IMR-90 (cell line): ENCODE results near the gene TASP1. TPM values are rescaled to one million over a fixed set of nuclear protein-coding genes. Genes with fewer than 3 reads are reported as not detected.

Experiments used
- ATAC-seq: fragments of 200-7000 bp; cut with Tn5 transposase; 2 replicates; pipeline ENCODE4 v1.9.1; 2020; ENCODE audit warnings: low read depth, mild to moderate bottlenecking, moderate library complexity
- BruUV-seq: library from RNA; stranded (reverse); fragments of 400-500 nt; replicated peaks from 2 replicates; lab custom pipeline; 2021; lab: Mats Ljungman, UMichigan
- CTCF ChIA-PET: fragments of 300-600 bp; formaldehyde crosslinking; extraction: SDS; loops from one replicate; lab custom pipeline; 2021; ENCODE audit warnings: antibody characterized with exemption; lab: Yijun Ruan, JAX
- POLR2A ChIA-PET: fragments of 300-600 bp; sonication (Branson Sonifier 250); formaldehyde crosslinking; loops from one replicate; lab custom pipeline; 2022; ENCODE audit warnings: antibody characterized with exemption; ENCODE audit not compliant: unreplicated experiment; lab: Charles Lee
- DNase-seq: peaks from one replicate; pipeline ENCODE4 v3.0.0; 2013
- H2AFZ ChIP-seq: replicated peaks from 2 replicates; pipeline ENCODE3; 2013; ENCODE audit warnings: low read length, mild to moderate bottlenecking; ENCODE audit not compliant: poor library complexity
- H2AK5ac ChIP-seq: 2 replicates; pipeline ENCODE4 v1.6.1; 2013; ENCODE audit warnings: low read depth, low read length, inconsistent platforms
- H2AK9ac ChIP-seq: replicated peaks from 2 replicates; pipeline ENCODE3; 2013; ENCODE audit warnings: mild to moderate bottlenecking, low read depth, low read length, moderate library complexity; ENCODE audit not compliant: poor library complexity
- H2BK120ac ChIP-seq: 2 replicates; pipeline ENCODE4 v1.6.1; 2013; ENCODE audit warnings: low read depth, low read length, inconsistent platforms
- H2BK15ac ChIP-seq: 3 replicates; pipeline ENCODE4 v1.6.1; 2013; ENCODE audit warnings: low read depth, low read length, inconsistent platforms
- H2BK20ac ChIP-seq: 2 replicates; pipeline ENCODE4 v1.6.1; 2013; ENCODE audit warnings: low read depth, mild to moderate bottlenecking, inconsistent platforms, low read length, moderate library complexity
- H2BK5ac ChIP-seq: 2 replicates; pipeline ENCODE4 v1.6.1; 2013; ENCODE audit warnings: mild to moderate bottlenecking, low read depth, low read length, inconsistent platforms; ENCODE audit not compliant: poor library complexity, severe bottlenecking
- H3K14ac ChIP-seq: replicated peaks from 2 replicates; pipeline ENCODE4 v1.6.1; 2013; ENCODE audit warnings: low read depth, low read length, inconsistent platforms
- H3K18ac ChIP-seq: 2 replicates; pipeline ENCODE4 v1.6.1; 2013; ENCODE audit warnings: low read depth, low read length, control low read depth
- H3K23ac ChIP-seq: 2 replicates; pipeline ENCODE4 v1.6.1; 2013; ENCODE audit warnings: low read depth, low read length, inconsistent platforms
- H3K27ac ChIP-seq: 2 replicates; pipeline ENCODE4 v1.5.1; 2013; ENCODE audit warnings: mild to moderate bottlenecking, control low read depth, low read length; ENCODE audit not compliant: insufficient read depth
- H3K27me3 ChIP-seq: 2 replicates; pipeline ENCODE4 v1.6.1; 2013; ENCODE audit warnings: low read length; ENCODE audit not compliant: control insufficient read depth, insufficient read depth
- H3K36me3 ChIP-seq: 2 replicates; pipeline ENCODE4 v1.6.1; 2013; ENCODE audit warnings: low read length, mixed read lengths; ENCODE audit not compliant: control insufficient read depth, insufficient read depth
- H3K4ac ChIP-seq: 2 replicates; pipeline ENCODE4 v1.6.1; 2013; ENCODE audit warnings: low read depth, low read length, inconsistent platforms
- H3K4me1 ChIP-seq: 2 replicates; pipeline ENCODE4 v1.6.1; 2013; ENCODE audit warnings: low read length, mixed read lengths; ENCODE audit not compliant: control insufficient read depth, insufficient read depth
- H3K4me2 ChIP-seq: 2 replicates; pipeline ENCODE4 v1.6.1; 2013; ENCODE audit warnings: low read depth, mild to moderate bottlenecking, control low read depth, low read length, moderate library complexity
- H3K4me3 ChIP-seq: 2 replicates; pipeline ENCODE4 v1.5.1; 2013; ENCODE audit warnings: low read depth, mild to moderate bottlenecking, control low read depth, low read length, moderate library complexity; ENCODE audit not compliant: insufficient read depth
- H3K56ac ChIP-seq: 2 replicates; pipeline ENCODE4 v1.6.1; 2013; ENCODE audit warnings: low read length, inconsistent platforms; ENCODE audit not compliant: insufficient read depth; ENCODE audit errors: extremely low read depth
- H3K79me1 ChIP-seq, 2 experiments: 2 replicates each; pipeline ENCODE4 v1.6.1; 2013; ENCODE audit warnings: low read length in 2 of 2, inconsistent platforms in 1 of 2, low read depth in 1 of 2
- H3K9ac ChIP-seq: 2 replicates; pipeline ENCODE4 v1.6.1; 2013; ENCODE audit warnings: low read depth, low read length, control low read depth
- H3K9me1 ChIP-seq: 2 replicates; pipeline ENCODE4 v1.6.1; 2013; ENCODE audit warnings: low read length, inconsistent platforms; ENCODE audit not compliant: insufficient read depth
- H3K9me3 ChIP-seq: 2 replicates; pipeline ENCODE4 v1.6.1; 2013; ENCODE audit warnings: low read length; ENCODE audit not compliant: control insufficient read depth, insufficient read depth
- H4K20me1 ChIP-seq: 2 replicates; pipeline ENCODE4 v1.6.1; 2013; ENCODE audit warnings: low read length, inconsistent platforms; ENCODE audit not compliant: insufficient read depth
- H4K5ac ChIP-seq: 2 replicates; pipeline ENCODE4 v1.6.1; 2013; ENCODE audit warnings: mild to moderate bottlenecking, low read depth, low read length, control low read depth
- H4K8ac ChIP-seq, 2 experiments: 2 replicates each; pipeline ENCODE4 v1.6.1; 2013; ENCODE audit warnings: low read depth in 2 of 2, low read length in 2 of 2, control low read depth in 1 of 2, inconsistent platforms in 1 of 2
- H4K91ac ChIP-seq: 2 replicates; pipeline ENCODE4 v1.6.1; 2013; ENCODE audit warnings: low read depth, low read length, inconsistent platforms; ENCODE audit not compliant: insufficient read depth
- MAFK ChIP-seq: IDR thresholded peaks from 2 replicates; pipeline ENCODE4 v1.6.1; 2012; ENCODE audit warnings: low read depth, low read length, improper control_type of control experiment
- NFE2L2 ChIP-seq: fragments of 150-350 bp; IDR thresholded peaks from 2 replicates; pipeline ENCODE4 v1.6.1; 2016; ENCODE audit warnings: low read depth, mild to moderate bottlenecking, low read length
- WGBS, 2 experiments: methylation state at CpG; one replicate each; pipeline versions ENCODE4 v1.1.5 to v1.1.7; 2013; ENCODE audit warnings: missing lambda C conversion rate in 2 of 2; ENCODE audit not compliant: insufficient read length in 1 of 2; ENCODE audit errors: extremely low coverage in 2 of 2; 5-methylcytosine and 5-hydroxymethylcytosine counted together
- dilution Hi-C: fragments of 300-500 bp; cut with HindIII; formaldehyde crosslinking; loops from one replicate; pipeline ENCODE4 v1.14.3; 2018; ENCODE audit warnings: low sequenced_read_pairs; ENCODE audit not compliant: unreplicated experiment
- in situ Hi-C: fragments of 300-500 bp; cut with MboI; formaldehyde crosslinking; loops from 3 replicates; pipeline ENCODE4 v1.14.3; 2019; ENCODE audit warnings: low sequenced_read_pairs, inconsistent platforms, mixed read lengths
- intact Hi-C: fragments of 100-400 bp; cut with micrococcal nuclease; formaldehyde crosslinking; loops from 2 replicates; pipeline ENCODE4 v1.10.0; 2022
- polyA plus RNA-seq, 3 experiments: library from polyadenylated mRNA; depleted of rRNA; stranded (reverse); fragments of >200 nt; gene quantifications; 2 replicates each; pipeline ENCODE4 v1.2.3, GENCODE V29; 2012; ENCODE audit warnings: low replicate concordance in 1 of 3
- total RNA-seq: library from RNA; depleted of rRNA; stranded (reverse); fragments of >200 nt; gene quantifications from 2 replicates; pipeline ENCODE4 v1.2.3, GENCODE V29; 2012

Gene TASP1
- total and polyA plus RNA-seq, 2 of the 4 experiments (the other 2 are of a cell fraction): 3.9 to 7.9 TPM

- Histone ChIP-seq H3K56ac (no peak overlapping the region), H3K9ac (no peak overlapping the region), H3K18ac (no peak overlapping the region), H4K8ac (no peak overlapping the region), H2AK5ac (no peak overlapping the region), H3K4me1 (peaks cover 2% of the 10 kb centered on the region; the same call in 1 of the 2 replicates), H2BK15ac (no peak overlapping the region), H3K9me1 (no peaks in the 10 kb centered on the region), H2AFZ (no peak overlapping the region), H3K27me3 (no peaks in the 10 kb centered on the region), H2BK5ac (no peak overlapping the region), H3K14ac (no peak overlapping the region), H4K5ac (no peak overlapping the region), H3K79me1 (no peaks in the 10 kb centered on the region), H3K9me3 (no peaks in the 10 kb centered on the region), H4K20me1 (no peaks in the 10 kb centered on the region), H3K23ac (no peak overlapping the region), H3K4me3 (no peak overlapping the region), H3K36me3 (no peaks in the 10 kb centered on the region), H3K4me2 (no peak overlapping the region), H3K4ac (no peak overlapping the region), H3K27ac (no peak overlapping the region), H2BK120ac (no peak overlapping the region), H2BK20ac (no peak overlapping the region), H2AK9ac (no peak overlapping the region), H4K91ac (no peak overlapping the region)
- in situ Hi-C loops: no loop called here
- ChIA-PET POLR2A (no interaction called here), CTCF (no interaction called here)
- no peak for ATAC-seq
- no peak for DNase-seq
- TF ChIP-seq MAFK: no peak
- TF ChIP-seq NFE2L2: 0 out of 2 replicates have a peak, but pooled peaks have one; percentile 25
- BruUV-seq: no TSS peak
- WGBS, 2 experiments: no CpG with 5 or more reads among the region's 3 CpGs
- dilution Hi-C loops: no loop called here
- intact Hi-C loops: no loop called here
Observed at GRCh38 chr20:13426870-13427269, 211.9 kb downstream of the TASP1 start.
